AG09309 (cell line): ENCODE measurements around the gene PRKG1.

ENCODE experiments used
- DNase-seq: peaks from one replicate; pipeline ENCODE4 v3.0.0-alpha.2; 2010; ENCODE audit warnings: low read depth
- H3K4me3 ChIP-seq: 2 replicates; pipeline ENCODE4 v1.5.1; 2011; ENCODE audit warnings: mild to moderate bottlenecking, low read depth, low read length, moderate library complexity; ENCODE audit not compliant: control insufficient read depth
- CTCF ChIP-seq: IDR thresholded peaks from 2 replicates; pipeline ENCODE4 v1.5.1; 2011; ENCODE audit warnings: mild to moderate bottlenecking, low read depth, low read length, inconsistent platforms; ENCODE audit not compliant: insufficient read depth, control insufficient read depth; ENCODE audit errors: missing control alignments

PRKG1 gene

GRCh38 chr10:52319926-52320325 is 1245.6 kb downstream of the PRKG1 start:
- DNase-seq = no peak

GRCh38 chr10:52322323-52322722 is 1248.0 kb downstream of the PRKG1 start:
- TF ChIP-seq CTCF = no peak
- no peak overlapping the region for H3K4me3 ChIP-seq
- no peak for DNase-seq

More at GRCh38 chr10:52319926-52320325, 1245.6 kb downstream of the PRKG1 start:
- H3K4me3 ChIP-seq = no peak overlapping the region
- TF ChIP-seq CTCF = no peak

GRCh38 chr10:52322936-52323335 is 1248.6 kb downstream of the PRKG1 start:
- no peak for TF ChIP-seq CTCF
- no peak for DNase-seq
- no peak overlapping the region for H3K4me3 ChIP-seq

- TF ChIP-seq CTCF = no peak
- no peak overlapping the region for H3K4me3 ChIP-seq
- no peak for DNase-seq
Observed at GRCh38 chr10:52326382-52326781, 1252.1 kb downstream of the PRKG1 start.

DNA sequence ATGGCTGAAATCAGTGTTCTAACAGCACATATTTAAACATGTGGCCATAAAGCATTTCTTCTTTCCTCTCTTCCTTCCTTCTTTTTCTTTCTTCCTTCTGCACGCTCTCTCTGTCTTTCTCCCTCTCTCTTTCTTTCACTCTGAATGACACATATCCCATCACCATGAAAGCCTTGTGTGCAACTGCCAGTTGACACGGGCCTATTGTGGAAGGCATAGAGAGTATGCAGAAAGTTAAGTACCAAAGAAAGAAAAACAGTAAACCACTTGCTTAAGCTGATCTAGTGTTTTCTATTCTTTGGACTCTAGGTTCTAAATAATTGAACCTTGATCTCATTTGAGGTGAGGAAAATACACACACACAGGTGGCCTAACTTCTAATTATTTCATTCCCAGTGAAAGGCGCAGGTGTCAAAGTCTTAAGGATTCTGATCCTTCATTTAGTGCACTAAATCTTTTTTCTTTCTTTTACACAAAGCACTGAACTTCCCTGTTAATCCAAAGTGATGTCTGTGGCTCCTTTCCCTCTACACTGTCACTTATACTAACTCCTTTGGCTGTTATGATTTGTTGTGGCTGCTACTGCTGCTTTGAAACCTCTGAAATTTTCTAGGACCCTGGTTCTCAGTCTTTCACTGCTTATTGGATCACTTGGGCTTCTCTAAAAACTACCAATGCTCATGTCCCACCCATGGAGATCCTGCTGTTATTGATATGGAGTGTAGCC is 1257.5 kb downstream of the PRKG1 start:
- TF ChIP-seq CTCF = no peak
- no peak overlapping the region for H3K4me3 ChIP-seq
- DNase-seq = no peak

DNA sequence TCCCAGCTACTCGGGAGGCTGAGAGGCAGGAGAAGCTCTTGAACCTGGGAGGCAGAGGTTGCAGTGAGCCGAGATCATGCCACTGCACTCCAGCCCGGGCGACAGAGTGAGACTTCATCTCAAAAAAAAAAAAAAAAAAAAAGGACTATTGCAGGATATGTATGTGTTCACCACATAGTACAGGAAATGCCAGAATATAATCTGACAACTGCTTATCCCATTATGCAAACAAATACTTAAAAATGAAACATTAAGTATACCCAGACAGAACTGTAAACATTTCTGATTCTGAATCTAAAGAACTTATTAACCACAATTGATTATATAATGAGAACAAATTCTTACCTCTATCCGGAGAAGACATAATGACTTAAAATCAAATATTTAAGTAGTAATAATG is 1258.5 kb downstream of the PRKG1 start:
- no peak overlapping the region for H3K4me3 ChIP-seq
- no peak for DNase-seq
- no peak for TF ChIP-seq CTCF

DNA sequence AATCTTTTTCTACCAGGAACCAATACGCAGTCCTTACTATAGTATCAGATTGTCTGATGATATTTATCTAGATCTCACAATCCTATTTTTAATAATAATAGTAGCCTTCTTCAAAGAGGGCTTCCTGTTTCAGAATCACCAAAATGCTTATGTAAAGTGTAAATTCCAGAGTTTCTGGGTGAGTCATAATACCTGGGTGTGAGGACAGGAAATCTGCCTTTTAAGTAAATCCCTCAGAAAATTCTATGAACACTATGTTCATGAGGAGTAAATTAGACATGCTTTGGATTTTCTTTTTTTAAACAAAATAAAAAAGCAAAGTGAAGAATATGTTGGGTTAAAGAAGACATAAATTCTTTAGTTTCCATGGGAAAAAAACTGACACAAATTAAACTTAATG is 1260.3 kb downstream of the PRKG1 start:
- H3K4me3 ChIP-seq = no peak overlapping the region

More for the DNA sequence above, 1260.3 kb downstream of the PRKG1 start:
- DNase-seq = no peak
- no peak for TF ChIP-seq CTCF
